DOHH2 (cell line): ENCODE measurements around the gene PLXND1.

Experiments
- CTCF ChIP-seq: fragments of 200-600 bp; sonication (generic); IDR thresholded peaks from one replicate; pipeline ENCODE4 v1.5.1; 2014; ENCODE audit warnings: antibody characterized with exemption, mild to moderate bottlenecking, low read depth, low read length; ENCODE audit not compliant: poor library complexity, severe bottlenecking
- EZH2phosphoT487 ChIP-seq: fragments of 200-600 bp; sonication (generic); IDR thresholded peaks from 2 replicates; pipeline ENCODE4 v1.6.1; 2017; ENCODE audit warnings: borderline replicate concordance, mild to moderate bottlenecking, antibody characterized with exemption, low read length, moderate library complexity, mixed read lengths

GRCh38 chr3:129628169-129628522 lies 21.7 kb upstream of the PLXND1 start:
- TF ChIP-seq CTCF = no peak
- no peak for TF ChIP-seq EZH2phosphoT487
